GM21737 (cell line): ENCODE data around the gene GAMT.

Experiments used
- ATAC-seq: cut with Tn5 transposase; IDR thresholded peaks from one replicate; pipeline ENCODE4 v1.9.1; 2021; ENCODE audit warnings: mild to moderate bottlenecking, moderate library complexity; ENCODE audit not compliant: unreplicated experiment

The GAMT gene

GRCh38 chr19:1386945-1387683 lies 14.2 kb downstream of the GAMT start:
- ATAC-seq = no peak

- ATAC-seq = no peak
These were observed 15.5 kb downstream of the GAMT start for GRCh38 chr19:1385816-1386215.

DNA sequence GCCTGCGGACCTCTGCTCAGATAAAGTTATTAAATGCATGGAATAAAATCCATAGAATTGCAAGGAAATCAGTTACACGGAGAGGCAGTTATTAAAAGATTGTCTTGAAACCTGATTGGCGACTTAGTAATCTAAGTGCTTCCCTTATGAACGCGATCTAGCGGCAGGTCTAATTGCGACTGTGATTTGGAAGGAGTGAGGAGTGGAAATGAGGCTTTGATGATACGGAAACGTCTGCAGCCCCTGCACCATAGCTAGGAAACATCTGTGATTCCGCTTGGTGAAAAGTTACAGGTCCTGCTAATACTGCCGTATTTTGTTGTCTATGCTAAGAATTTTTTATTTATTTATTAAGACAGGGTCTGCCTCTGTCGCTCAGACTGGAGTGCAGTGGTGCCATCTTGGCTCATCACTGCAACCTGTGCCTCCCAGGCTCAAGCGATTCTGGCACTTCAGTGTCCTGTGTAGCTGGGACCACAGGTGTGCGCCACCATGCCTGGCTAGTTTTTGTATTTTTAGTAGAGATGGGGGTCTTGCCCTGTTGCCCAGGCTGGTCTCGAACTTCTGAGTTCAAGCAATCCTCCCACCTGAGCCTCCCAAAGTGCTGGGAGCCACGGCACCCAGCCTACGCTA lies 16.7 kb downstream of the GAMT start:
- ATAC-seq = no peak

DNA sequence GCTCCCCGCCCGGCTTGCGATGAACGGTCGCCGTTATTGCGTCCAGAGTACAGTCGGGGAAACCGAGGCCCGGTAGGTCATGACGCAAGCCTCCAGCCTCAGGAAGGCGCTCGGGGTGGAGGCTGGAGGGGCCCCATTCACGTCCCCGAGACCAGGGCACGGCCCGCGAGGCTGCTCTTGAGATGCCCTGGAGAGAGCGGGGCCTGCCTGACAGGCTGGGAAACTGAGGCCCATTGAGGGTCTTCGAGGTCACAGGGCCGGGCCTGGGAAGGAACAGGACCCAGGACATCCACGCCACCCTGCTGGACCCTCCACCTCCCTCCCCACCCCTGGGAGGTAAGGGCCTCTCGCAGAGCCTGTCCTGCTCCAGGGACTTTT lies 17.3 kb downstream of the GAMT start:
- no peak for ATAC-seq

GRCh38 chr19:1383312-1384084 lies 17.8 kb downstream of the GAMT start, which contains the start of gene NDUFS7:
TSS of gene NDUFS7 (plus strand) at chr19:1383907. CDS start at chr19:1383927, 20 bp downstream.
- peak; percentile 75 for ATAC-seq

DNA sequence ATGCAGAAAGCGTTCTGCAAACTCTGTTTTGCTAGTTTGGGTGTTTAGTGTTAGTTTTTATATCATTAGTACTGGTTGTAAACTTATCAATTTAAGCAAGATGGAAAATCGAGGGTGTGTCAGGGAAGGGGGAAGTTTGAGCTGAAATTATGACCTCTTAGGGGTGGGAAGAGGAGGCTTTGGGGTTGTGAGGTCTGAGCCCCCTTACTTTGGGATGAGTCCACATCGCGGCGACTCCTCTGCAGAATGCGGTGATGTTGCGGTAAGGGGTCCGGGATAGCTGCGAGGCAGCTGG lies 18.4 kb downstream of the GAMT start:
- no peak for ATAC-seq

DNA sequence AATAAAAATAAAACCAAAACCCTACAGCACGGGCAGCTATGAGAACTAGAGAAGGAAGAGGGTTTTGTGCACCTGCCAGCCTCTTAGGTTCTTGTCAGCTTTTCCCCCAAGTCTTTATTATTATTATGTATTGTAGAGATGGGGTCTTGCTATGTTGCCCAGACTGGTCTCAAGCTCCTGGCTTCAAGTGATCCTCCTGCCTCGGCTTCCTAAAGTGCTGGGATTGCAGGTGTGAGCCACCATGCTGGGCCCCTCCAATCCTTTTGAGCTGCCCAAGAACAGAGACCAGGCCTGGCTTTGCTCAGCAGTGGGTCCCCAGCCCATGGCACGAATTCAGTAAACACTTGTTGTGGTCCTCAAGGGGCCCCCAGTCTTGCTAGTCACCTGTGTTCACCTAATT lies 19.1 kb downstream of the GAMT start:
- ATAC-seq = no peak

DNA sequence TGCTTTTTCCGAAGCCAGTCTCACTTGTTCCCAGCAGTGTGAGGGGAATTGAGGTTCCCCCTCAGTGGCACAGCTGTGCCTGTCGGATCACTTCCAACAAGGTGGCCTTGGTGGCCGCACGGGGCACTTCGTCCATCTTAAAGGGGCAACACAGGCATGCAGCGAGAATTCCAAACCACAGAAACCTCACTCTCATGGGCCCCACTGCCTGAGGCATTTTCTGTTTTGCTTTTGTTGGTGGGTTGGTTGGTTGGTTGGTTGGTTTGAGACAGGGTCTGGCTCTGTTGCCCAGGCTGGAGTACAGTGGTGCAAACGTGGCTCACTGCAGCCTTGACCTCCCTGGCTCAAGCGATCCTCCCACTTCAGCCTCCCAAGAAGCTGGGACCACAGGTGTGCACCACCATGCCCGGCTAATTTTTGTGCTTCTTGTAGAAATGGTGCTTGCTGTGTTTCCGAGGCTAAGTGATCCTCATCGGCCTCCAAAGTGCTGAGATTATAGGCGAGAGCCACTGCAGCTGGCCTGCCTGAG lies 21.3 kb downstream of the GAMT start:
- no peak for ATAC-seq

GRCh38 chr19:1379126-1379905 lies 22.0 kb downstream of the GAMT start:
- no peak for ATAC-seq

DNA sequence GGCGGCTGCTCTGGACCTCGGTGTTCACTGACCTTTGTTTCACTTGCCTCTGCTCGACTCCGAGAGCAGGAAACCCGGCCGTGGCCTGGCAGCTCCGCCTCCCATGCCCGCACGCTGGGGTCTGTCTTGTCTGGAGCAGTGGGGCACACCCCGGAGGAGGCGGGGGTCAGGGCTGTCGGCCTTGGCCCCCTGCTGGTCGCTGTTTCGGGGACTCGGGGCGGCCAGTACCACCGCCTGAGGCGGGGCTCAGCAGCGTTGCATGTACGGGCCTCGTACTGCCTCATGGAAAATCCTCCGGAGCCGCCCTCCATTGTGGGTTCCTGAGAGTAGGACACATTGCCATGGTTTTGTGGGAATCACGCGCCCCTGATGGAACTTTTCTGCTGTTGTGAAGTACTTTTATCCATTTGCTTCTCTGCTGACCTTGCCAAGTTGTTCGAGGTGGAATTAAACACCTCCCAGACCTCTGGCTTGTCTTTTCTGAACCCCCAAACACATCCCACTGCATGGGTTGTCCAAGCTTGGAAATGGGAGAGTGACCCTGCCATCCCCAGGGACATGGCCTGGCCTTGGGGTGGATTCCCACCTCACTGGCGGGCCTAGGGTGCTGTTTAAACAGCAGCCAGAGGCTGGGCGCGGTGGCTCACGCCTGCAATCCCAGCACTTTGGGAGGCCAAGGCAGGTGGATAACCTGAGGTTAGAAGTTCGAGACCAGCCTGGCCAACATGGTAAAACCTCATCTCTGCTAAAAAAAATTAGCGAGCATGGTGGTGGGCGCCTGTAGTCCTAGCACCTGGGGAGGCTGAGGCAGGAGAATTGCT lies 23.2 kb downstream of the GAMT start:
- no peak for ATAC-seq

- ATAC-seq = no peak
These were observed 24.0 kb downstream of the GAMT start for GRCh38 chr19:1377176-1377964.

DNA sequence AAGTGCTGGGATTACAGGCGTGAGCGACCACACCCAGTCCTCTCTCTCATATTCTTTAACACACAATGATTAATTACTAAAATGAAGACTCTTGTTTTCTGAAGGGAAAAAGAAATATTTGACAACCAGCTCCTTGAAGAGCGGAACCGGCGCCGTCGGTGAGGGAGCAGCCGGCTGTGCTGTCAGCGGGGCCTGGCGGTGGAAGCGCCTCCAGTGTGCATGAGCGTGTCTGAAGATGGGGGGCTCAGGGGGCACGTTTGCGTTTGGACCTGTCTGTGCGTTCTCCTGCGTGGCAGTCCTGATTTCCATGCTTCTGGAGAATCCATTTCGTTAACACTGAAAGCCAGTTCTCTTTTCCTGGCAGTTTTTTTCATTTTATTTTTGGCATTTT lies 24.9 kb downstream of the GAMT start:
- no peak for ATAC-seq

DNA sequence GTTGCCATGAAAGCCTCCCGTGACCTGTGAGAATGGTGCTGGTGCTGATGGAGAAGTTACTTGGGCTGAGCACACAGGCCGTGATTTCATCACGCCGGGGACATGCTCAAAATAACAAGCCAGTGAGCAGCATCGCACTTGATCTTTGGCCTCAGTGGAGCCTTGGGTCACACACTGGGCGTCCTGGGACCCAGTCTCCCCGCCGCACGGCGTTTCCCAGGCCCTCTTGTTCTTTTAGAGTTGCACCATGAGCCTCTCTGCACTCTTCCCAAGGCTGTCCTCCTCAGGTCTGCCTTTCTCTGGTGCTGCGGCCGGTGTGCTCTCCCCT lies 27.1 kb downstream of the GAMT start:
- ATAC-seq = no peak

DNA sequence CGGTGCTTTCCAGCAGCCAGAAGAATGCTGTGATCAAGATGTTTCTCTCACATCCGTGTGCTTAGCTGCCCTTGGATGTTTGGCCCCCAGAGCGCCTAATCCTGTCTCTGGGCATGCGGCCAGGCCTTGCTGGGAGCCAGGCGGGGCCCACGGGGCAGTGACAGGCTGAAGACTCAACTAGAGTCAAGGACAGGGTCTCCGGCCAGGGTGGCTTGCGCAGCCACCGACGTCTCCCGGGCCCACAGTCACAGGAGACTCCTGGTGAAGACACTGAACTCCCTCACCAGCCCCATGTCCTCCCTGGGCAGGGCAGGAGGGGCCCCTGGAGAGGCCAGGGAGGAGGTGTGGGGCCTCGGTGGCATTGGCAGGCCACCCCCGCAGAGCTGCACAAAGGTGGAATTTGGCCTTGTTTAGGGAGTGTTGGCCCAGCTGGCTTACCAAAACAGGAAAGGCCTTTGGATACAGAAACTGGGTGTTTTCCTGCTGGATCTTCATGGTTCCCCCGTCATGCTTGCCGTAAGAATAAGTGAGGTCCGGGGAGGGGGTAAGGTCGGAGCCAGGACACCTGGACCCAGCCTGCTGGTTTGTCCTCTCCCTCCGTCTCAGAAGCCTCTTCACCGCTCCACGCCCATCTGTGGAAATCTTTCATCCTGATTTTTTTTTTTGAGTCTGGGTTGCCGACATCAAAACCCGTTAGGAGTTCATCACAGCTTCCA lies 27.6 kb downstream of the GAMT start:
- no peak for ATAC-seq

- no peak for ATAC-seq
These were observed 28.3 kb downstream of the GAMT start for GRCh38 chr19:1373042-1373533.

DNA sequence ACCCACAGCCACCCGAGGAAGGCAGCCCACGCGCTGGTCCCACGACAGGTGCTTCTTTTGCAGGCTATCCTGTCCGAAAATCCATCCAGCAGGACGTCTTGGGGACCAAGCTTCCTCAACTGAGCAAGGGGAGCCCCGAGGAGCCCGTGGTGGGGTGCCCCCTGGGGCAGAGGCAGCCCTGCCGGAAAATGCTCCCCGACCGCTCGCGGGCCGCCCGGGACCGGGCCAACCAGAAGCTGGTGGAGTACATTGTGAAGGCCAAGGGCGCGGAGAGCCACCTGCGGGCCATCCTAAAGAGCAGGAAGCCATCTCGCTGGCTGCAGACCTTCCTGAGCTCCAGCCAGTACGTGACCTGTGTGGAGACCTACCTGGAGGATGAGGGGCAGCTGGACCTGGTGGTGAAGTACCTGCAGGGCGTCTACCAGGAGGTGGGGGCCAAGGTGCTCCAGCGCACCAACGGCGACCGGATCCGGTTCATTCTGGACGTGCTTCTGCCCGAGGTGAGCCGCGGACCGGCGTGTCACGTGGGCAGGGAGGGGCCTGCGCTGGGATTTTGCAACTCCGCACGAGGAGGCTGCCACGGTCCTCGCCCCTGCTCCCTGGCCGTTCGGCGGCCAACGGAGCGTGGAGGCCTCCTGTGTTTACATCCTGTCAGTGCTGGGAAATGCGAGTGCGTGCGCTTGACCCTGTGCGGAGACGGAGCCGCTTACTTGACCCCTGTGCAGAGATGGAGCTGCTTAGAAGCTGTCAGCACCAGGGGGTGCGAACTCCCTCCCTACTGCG lies 30.6 kb downstream of the GAMT start:
- ATAC-seq = no peak

DNA sequence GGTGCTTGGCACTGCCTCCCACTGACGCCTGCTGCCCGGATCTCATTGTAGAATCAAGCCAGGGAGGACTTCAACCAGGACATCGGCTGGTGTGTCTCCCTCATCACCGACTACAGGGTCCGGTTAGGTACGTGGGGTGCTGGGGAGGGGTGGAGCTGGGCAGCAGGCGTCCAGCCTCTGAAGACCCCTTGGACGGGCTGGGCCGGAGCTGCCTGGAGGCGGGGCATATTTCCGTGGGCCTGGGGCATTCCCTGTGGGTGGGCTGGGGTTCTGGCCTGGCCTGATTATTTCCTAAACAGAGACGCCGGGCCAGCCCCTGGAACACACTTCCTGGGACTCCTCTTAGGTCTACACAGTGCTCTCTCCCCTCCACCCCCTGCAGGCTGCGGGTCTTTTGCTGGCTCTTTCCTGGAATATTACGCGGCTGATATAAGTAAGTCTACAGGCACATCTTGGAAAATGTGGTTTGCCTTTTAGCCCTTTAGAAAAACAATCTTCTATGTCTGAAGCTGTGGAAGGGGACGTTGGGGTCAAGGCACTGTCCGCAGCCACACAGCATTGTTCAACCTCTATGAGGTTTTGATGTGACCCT lies 32.0 kb downstream of the GAMT start:
- ATAC-seq = no peak
